ENCODE measurements around the gene TMEM51. TPM values are rescaled to one million over a fixed set of nuclear protein-coding genes. Genes with fewer than 3 reads are reported as not detected.
"Not testable (repeated sequence)": the region's sequence is repeated elsewhere in the genome, so short reads cannot be mapped to it uniquely, and the experiment has no call there.

The TMEM51 gene
- total RNA-seq, 1 donor: 1.0 TPM

- H3K27me3 ChIP-seq (ENCODE audit: insufficient read depth, low read length); H3K4me1 ChIP-seq (ENCODE audit: insufficient read depth, low read length); H3K9me3 ChIP-seq (ENCODE audit: low read depth, low read length); H3K4me3 ChIP-seq (ENCODE audit: low read length): not testable (repeated sequence)
These were observed 22.0 kb downstream of the TMEM51 start for GRCh38 chr1:15175324-15176094.

- H3K4me1 ChIP-seq (ENCODE audit: insufficient read depth, low read length): no peaks in the 10 kb centered on the region
- no peak overlapping the region for H3K4me3 ChIP-seq (ENCODE audit: low read length)
- H3K27me3 ChIP-seq (ENCODE audit: insufficient read depth, low read length): no peaks in the 10 kb centered on the region
- H3K9me3 ChIP-seq (ENCODE audit: low read depth, low read length): no peaks in the 10 kb centered on the region
These were observed 22.6 kb downstream of the TMEM51 start for GRCh38 chr1:15176120-15176519.

GRCh38 chr1:15176898-15177665 lies 23.5 kb downstream of the TMEM51 start:
- H3K4me3 ChIP-seq (ENCODE audit: low read length): no peak overlapping the region
- H3K4me1 ChIP-seq (ENCODE audit: insufficient read depth, low read length): no peaks in the 10 kb centered on the region
- no peaks in the 10 kb centered on the region for H3K27me3 ChIP-seq (ENCODE audit: insufficient read depth, low read length)
- H3K9me3 ChIP-seq (ENCODE audit: low read depth, low read length): no peaks in the 10 kb centered on the region

GRCh38 chr1:15177710-15178166 lies 24.2 kb downstream of the TMEM51 start:
- H3K9me3 ChIP-seq (ENCODE audit: low read depth, low read length): no peaks in the 10 kb centered on the region
- H3K4me1 ChIP-seq (ENCODE audit: insufficient read depth, low read length): no peaks in the 10 kb centered on the region
- H3K4me3 ChIP-seq (ENCODE audit: low read length): no peak overlapping the region
- no peaks in the 10 kb centered on the region for H3K27me3 ChIP-seq (ENCODE audit: insufficient read depth, low read length)

GRCh38 chr1:15178571-15179484 lies 25.3 kb downstream of the TMEM51 start:
- no peak overlapping the region for H3K4me3 ChIP-seq (ENCODE audit: low read length)
- H3K27me3 ChIP-seq (ENCODE audit: insufficient read depth, low read length): no peaks in the 10 kb centered on the region
- H3K4me1 ChIP-seq (ENCODE audit: insufficient read depth, low read length): no peaks in the 10 kb centered on the region
- H3K9me3 ChIP-seq (ENCODE audit: low read depth, low read length): no peaks in the 10 kb centered on the region

- Histone ChIP-seq H3K4me3 (ENCODE audit: low read length) (no peak overlapping the region), H3K4me1 (ENCODE audit: insufficient read depth, low read length) (no peaks in the 10 kb centered on the region), H3K27me3 (ENCODE audit: insufficient read depth, low read length) (no peaks in the 10 kb centered on the region), H3K9me3 (ENCODE audit: low read depth, low read length) (no peaks in the 10 kb centered on the region)
These were observed 25.9 kb downstream of the TMEM51 start for GRCh38 chr1:15179485-15179883.

GRCh38 chr1:15180189-15180588 lies 26.6 kb downstream of the TMEM51 start:
- no peaks in the 10 kb centered on the region for H3K4me1 ChIP-seq (ENCODE audit: insufficient read depth, low read length)
- no peaks in the 10 kb centered on the region for H3K9me3 ChIP-seq (ENCODE audit: low read depth, low read length)
- no peaks in the 10 kb centered on the region for H3K27me3 ChIP-seq (ENCODE audit: insufficient read depth, low read length)
- no peak overlapping the region for H3K4me3 ChIP-seq (ENCODE audit: low read length)

GRCh38 chr1:15180945-15181523 lies 27.5 kb downstream of the TMEM51 start:
- H3K4me3 ChIP-seq (ENCODE audit: low read length): no peak overlapping the region

GRCh38 chr1:15181564-15181963 lies 28.0 kb downstream of the TMEM51 start:
- Histone ChIP-seq H3K4me1 (ENCODE audit: insufficient read depth, low read length) (no peaks in the 10 kb centered on the region), H3K4me3 (ENCODE audit: low read length) (no peak overlapping the region), H3K27me3 (ENCODE audit: insufficient read depth, low read length) (no peaks in the 10 kb centered on the region), H3K9me3 (ENCODE audit: low read depth, low read length) (no peaks in the 10 kb centered on the region)

More at GRCh38 chr1:15180945-15181523, 27.5 kb downstream of the TMEM51 start:
- Histone ChIP-seq H3K9me3 (ENCODE audit: low read depth, low read length) (no peaks in the 10 kb centered on the region), H3K4me1 (ENCODE audit: insufficient read depth, low read length) (no peaks in the 10 kb centered on the region), H3K27me3 (ENCODE audit: insufficient read depth, low read length) (no peaks in the 10 kb centered on the region)

GRCh38 chr1:15184436-15185241 lies 31.1 kb downstream of the TMEM51 start:
- Histone ChIP-seq H3K4me3 (ENCODE audit: low read length) (no peak overlapping the region), H3K4me1 (ENCODE audit: insufficient read depth, low read length) (no peaks in the 10 kb centered on the region), H3K27me3 (ENCODE audit: insufficient read depth, low read length) (no peaks in the 10 kb centered on the region), H3K9me3 (ENCODE audit: low read depth, low read length) (no peaks in the 10 kb centered on the region)

GRCh38 chr1:15185617-15186016 lies 32.1 kb downstream of the TMEM51 start:
- no peaks in the 10 kb centered on the region for H3K4me1 ChIP-seq (ENCODE audit: insufficient read depth, low read length)
- H3K9me3 ChIP-seq (ENCODE audit: low read depth, low read length): no peaks in the 10 kb centered on the region
- no peak overlapping the region for H3K4me3 ChIP-seq (ENCODE audit: low read length)
- no peaks in the 10 kb centered on the region for H3K27me3 ChIP-seq (ENCODE audit: insufficient read depth, low read length)

- H3K27me3 ChIP-seq (ENCODE audit: insufficient read depth, low read length): no peaks in the 10 kb centered on the region
- no peaks in the 10 kb centered on the region for H3K9me3 ChIP-seq (ENCODE audit: low read depth, low read length)
- no peaks in the 10 kb centered on the region for H3K4me1 ChIP-seq (ENCODE audit: insufficient read depth, low read length)
- no peak overlapping the region for H3K4me3 ChIP-seq (ENCODE audit: low read length)
These were observed 32.7 kb downstream of the TMEM51 start for GRCh38 chr1:15186073-15186845.

GRCh38 chr1:15186846-15187151 lies 33.3 kb downstream of the TMEM51 start:
- H3K4me1 ChIP-seq (ENCODE audit: insufficient read depth, low read length): no peaks in the 10 kb centered on the region
- H3K27me3 ChIP-seq (ENCODE audit: insufficient read depth, low read length): no peaks in the 10 kb centered on the region
- H3K4me3 ChIP-seq (ENCODE audit: low read length): no peak overlapping the region
- no peaks in the 10 kb centered on the region for H3K9me3 ChIP-seq (ENCODE audit: low read depth, low read length)
